Trophoblast cell (in vitro differentiated cells and primary cell): Measurements from ENCODE around the gene TINCR.
"Not testable (repeated sequence)": the region's sequence is repeated elsewhere in the genome, so short reads cannot be mapped to it uniquely, and the experiment has no call there.

Experiments
- DNase-seq, 2 donors: peaks; one replicate each; pipeline ENCODE4 v3.0.0-alpha.2; 2016
- H2AFZ ChIP-seq: 2 replicates; pipeline ENCODE4 v1.6.1; 2013; ENCODE audit warnings: low read length, moderate library complexity, mild to moderate bottlenecking; ENCODE audit not compliant: insufficient read depth, poor library complexity
- H2AK5ac ChIP-seq: 2 replicates; pipeline ENCODE4 v1.6.1; 2013; ENCODE audit warnings: mild to moderate bottlenecking, low read length
- H2BK120ac ChIP-seq: 2 replicates; pipeline ENCODE4 v1.6.1; 2013; ENCODE audit warnings: low read length, mild to moderate bottlenecking, moderate library complexity; ENCODE audit not compliant: insufficient read depth, poor library complexity
- H2BK12ac ChIP-seq: 2 replicates; pipeline ENCODE4 v1.6.1; 2013; ENCODE audit warnings: mild to moderate bottlenecking, low read length, moderate library complexity
- H2BK5ac ChIP-seq: 2 replicates; pipeline ENCODE4 v1.6.1; 2013; ENCODE audit warnings: low read length, low read depth, moderate library complexity, mild to moderate bottlenecking; ENCODE audit not compliant: poor library complexity
- H3K14ac ChIP-seq: 2 replicates; pipeline ENCODE4 v1.6.1; 2013; ENCODE audit warnings: mild to moderate bottlenecking, low read length
- H3K18ac ChIP-seq: 2 replicates; pipeline ENCODE4 v1.6.1; 2013; ENCODE audit warnings: mild to moderate bottlenecking, low read length
- H3K23ac ChIP-seq: 2 replicates; pipeline ENCODE4 v1.6.1; 2013; ENCODE audit warnings: low read length
- H3K27ac ChIP-seq: 2 replicates; pipeline ENCODE4 v1.5.1; 2013; ENCODE audit warnings: low read depth, mild to moderate bottlenecking, inconsistent platforms, low read length, moderate library complexity
- H3K27me3 ChIP-seq: 2 replicates; pipeline ENCODE4 v1.6.1; 2013; ENCODE audit warnings: inconsistent platforms, mild to moderate bottlenecking, low read length, moderate library complexity; ENCODE audit not compliant: insufficient read depth
- H3K36me3 ChIP-seq, 2 experiments: 1 replicate in 1 of 2; 2 replicates in 1 of 2; pipeline ENCODE4 v1.6.1; 2013; ENCODE audit warnings: low read length in 2 of 2, mild to moderate bottlenecking in 2 of 2, moderate library complexity in 1 of 2; ENCODE audit not compliant: insufficient read depth in 2 of 2, control insufficient read depth in 1 of 2
- H3K4ac ChIP-seq: 2 replicates; pipeline ENCODE4 v1.6.1; 2013; ENCODE audit warnings: low read depth, mild to moderate bottlenecking, low read length, moderate library complexity
- H3K4me1 ChIP-seq, 2 experiments: 1 replicate in 1 of 2; 2 replicates in 1 of 2; pipeline ENCODE4 v1.6.1; 2013; ENCODE audit warnings: low read length in 2 of 2, mild to moderate bottlenecking in 2 of 2, moderate library complexity in 1 of 2; ENCODE audit not compliant: insufficient read depth in 2 of 2, control insufficient read depth in 1 of 2
- H3K4me2 ChIP-seq: 2 replicates; pipeline ENCODE4 v1.6.1; 2013; ENCODE audit warnings: inconsistent platforms, mild to moderate bottlenecking, low read length, moderate library complexity
- H3K4me3 ChIP-seq: 2 replicates; pipeline ENCODE4 v1.5.1; 2013; ENCODE audit warnings: mild to moderate bottlenecking, low read depth, low read length, inconsistent platforms
- H3K79me1 ChIP-seq: one replicate; pipeline ENCODE4 v1.6.1; 2013; ENCODE audit warnings: low read length
- H3K79me2 ChIP-seq: 2 replicates; pipeline ENCODE4 v1.6.1; 2013; ENCODE audit warnings: low read length, mild to moderate bottlenecking; ENCODE audit not compliant: control insufficient read depth, insufficient read depth, poor library complexity
- H3K9ac ChIP-seq: 2 replicates; pipeline ENCODE4 v1.6.1; 2013; ENCODE audit warnings: mild to moderate bottlenecking, low read length
- H3K9me3 ChIP-seq: 2 replicates; pipeline ENCODE4 v1.6.1; 2013; ENCODE audit warnings: low read depth, mild to moderate bottlenecking, control low read depth, inconsistent platforms, low read length; ENCODE audit not compliant: insufficient read depth
- H4K12ac ChIP-seq: 2 replicates; pipeline ENCODE4 v1.6.1; 2013; ENCODE audit warnings: low read depth, mild to moderate bottlenecking, low read length, moderate library complexity
- H4K8ac ChIP-seq: 2 replicates; pipeline ENCODE4 v1.6.1; 2013; ENCODE audit warnings: low read depth, mild to moderate bottlenecking, low read length, moderate library complexity
- H4K91ac ChIP-seq: one replicate; pipeline ENCODE4 v1.6.1; 2013; ENCODE audit warnings: low read depth, mild to moderate bottlenecking, low read length, moderate library complexity
- WGBS: extraction: QIAGEN DNeasy Blood & Tissue Kit; methylation state at CpG from one replicate; pipeline ENCODE4 v1.1.7; 2013; ENCODE audit warnings: missing lambda C conversion rate; ENCODE audit not compliant: insufficient read length, insufficient coverage; ENCODE audit errors: extremely low coverage; 5-methylcytosine and 5-hydroxymethylcytosine counted together

Gene TINCR

DNA sequence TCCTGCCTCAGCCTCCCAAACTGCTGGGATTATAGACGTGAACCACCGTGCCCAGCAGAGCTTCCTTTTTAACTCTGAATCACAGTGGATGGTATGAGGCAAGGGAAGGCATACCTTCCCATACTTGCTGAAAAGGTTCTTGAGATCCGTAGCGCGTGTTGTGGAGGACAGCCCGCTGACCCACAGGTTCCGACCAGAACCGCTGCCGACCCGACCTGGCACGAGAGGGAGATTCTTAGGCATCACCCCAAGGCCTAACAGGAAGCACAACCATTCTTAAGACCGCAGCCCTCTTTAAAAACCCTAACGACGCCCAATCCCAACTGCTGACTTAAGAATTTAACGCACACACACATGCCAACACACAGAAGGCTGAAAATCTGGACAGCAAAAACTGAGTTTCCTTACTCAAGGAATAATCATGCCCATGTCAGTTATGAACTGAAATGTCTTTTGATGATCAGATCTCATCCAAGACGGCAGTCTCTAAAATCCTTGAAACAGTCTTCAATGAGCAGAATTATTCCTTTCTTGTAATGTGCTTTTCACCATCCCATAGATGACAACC is 42.2 kb upstream of the TINCR start:
- no CpG with 5 or more reads among the region's 16 CpGs for WGBS
- H2BK120ac ChIP-seq: no peak overlapping the region
- H3K4me1 ChIP-seq: no peaks in the 10 kb centered on the region
- no peak overlapping the region for H3K9ac ChIP-seq
- no peak overlapping the region for H3K4ac ChIP-seq
- no peak overlapping the region for H3K4me3 ChIP-seq
- H3K27ac ChIP-seq: no peak overlapping the region
- no peak overlapping the region for H3K23ac ChIP-seq
- no peak overlapping the region for H2AK5ac ChIP-seq
- no peak overlapping the region for H4K12ac ChIP-seq
- DNase-seq: no peak
- no peak overlapping the region for H2AFZ ChIP-seq
- no peak overlapping the region for H4K91ac ChIP-seq
- H3K79me1 ChIP-seq: no peaks in the 10 kb centered on the region
- H3K4me2 ChIP-seq: no peak overlapping the region
- no peaks in the 10 kb centered on the region for H3K79me2 ChIP-seq
- no peak overlapping the region for H2BK12ac ChIP-seq
- no peaks in the 10 kb centered on the region for H3K9me3 ChIP-seq
- no peak overlapping the region for H4K8ac ChIP-seq
- H3K36me3 ChIP-seq: peaks cover 52 to 72% of the 10 kb centered on the region in 2 experiments
- H2BK5ac ChIP-seq: no peak overlapping the region
- no peaks in the 10 kb centered on the region for H3K27me3 ChIP-seq
- H3K14ac ChIP-seq: no peak overlapping the region
- no peak overlapping the region for H3K18ac ChIP-seq

DNA sequence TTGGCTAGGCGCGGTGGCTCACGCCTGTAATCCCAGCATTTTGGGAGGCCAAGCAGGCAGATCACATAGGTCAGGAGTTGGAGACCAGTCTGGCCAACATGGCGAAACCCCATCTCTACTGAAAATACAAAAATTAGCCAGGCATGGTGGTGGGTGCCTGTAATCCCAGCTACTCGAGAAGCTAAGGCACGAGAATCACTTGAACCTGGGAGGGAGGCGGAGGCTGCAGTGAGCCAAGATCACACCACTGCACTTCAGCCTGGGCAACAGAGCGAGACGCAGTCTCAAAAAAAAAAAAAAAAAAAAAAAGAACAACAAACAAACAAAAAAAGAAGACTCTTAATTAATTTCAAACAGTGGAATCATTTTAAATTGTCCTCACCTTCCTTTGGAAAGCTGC is 41.0 kb upstream of the TINCR start:
- H3K4ac ChIP-seq, H3K18ac ChIP-seq, H3K79me2 ChIP-seq, H4K8ac ChIP-seq, H3K4me3 ChIP-seq, H3K4me2 ChIP-seq, H2BK12ac ChIP-seq, DNase-seq, H3K9me3 ChIP-seq, H3K27me3 ChIP-seq, H4K12ac ChIP-seq, H3K23ac ChIP-seq, H2AFZ ChIP-seq, H3K9ac ChIP-seq, H2BK5ac ChIP-seq, H3K14ac ChIP-seq, H2BK120ac ChIP-seq, H4K91ac ChIP-seq, H2AK5ac ChIP-seq, H3K27ac ChIP-seq, H3K4me1 ChIP-seq, H3K79me1 ChIP-seq: not testable (repeated sequence)
- WGBS: no CpG with 5 or more reads among the region's 9 CpGs
- H3K36me3 ChIP-seq: peaks cover 52 to 70% of the 10 kb centered on the region in 2 experiments

DNA sequence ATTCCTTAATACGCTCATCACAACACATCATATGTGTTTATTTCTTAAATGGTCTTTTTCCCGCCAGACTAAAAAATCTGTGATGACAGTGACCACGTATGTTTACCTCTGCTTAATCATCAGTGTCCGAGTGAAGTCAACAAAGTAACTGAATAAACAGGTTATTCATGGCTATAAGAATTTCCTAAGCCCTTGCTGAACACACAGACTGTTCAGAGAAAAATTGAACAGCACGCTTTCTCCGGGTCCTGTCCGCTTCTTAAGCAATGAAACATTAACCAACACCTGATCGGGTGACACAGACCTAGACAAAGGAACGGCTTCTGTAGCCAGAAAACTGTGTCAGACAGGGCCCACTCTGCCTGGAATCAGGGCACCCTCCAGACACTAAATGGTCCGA is 40.5 kb upstream of the TINCR start:
- WGBS: no CpG with 5 or more reads among the region's 10 CpGs
- no peak overlapping the region for H2BK5ac ChIP-seq

GRCh38 chr19:5607318-5608275 is 39.8 kb upstream of the TINCR start:
- H2BK12ac ChIP-seq: no peak overlapping the region
- no peak overlapping the region for H3K14ac ChIP-seq
- DNase-seq: no peak
- H3K9ac ChIP-seq: no peak overlapping the region
- no peak overlapping the region for H2BK120ac ChIP-seq
- H3K4me3 ChIP-seq: no peak overlapping the region
- H3K36me3 ChIP-seq: peaks cover 46 to 68% of the 10 kb centered on the region in 2 experiments
- H3K23ac ChIP-seq: no peak overlapping the region
- no peaks in the 10 kb centered on the region for H3K79me1 ChIP-seq
- H4K91ac ChIP-seq: no peak overlapping the region
- no peak overlapping the region for H4K12ac ChIP-seq
- H3K79me2 ChIP-seq: no peaks in the 10 kb centered on the region
- WGBS: no CpG with 5 or more reads among the region's 16 CpGs
- no peak overlapping the region for H4K8ac ChIP-seq
- H3K9me3 ChIP-seq: no peaks in the 10 kb centered on the region
- no peak overlapping the region for H3K4me2 ChIP-seq
- no peaks in the 10 kb centered on the region for H3K4me1 ChIP-seq
- no peak overlapping the region for H2AK5ac ChIP-seq
- H3K27me3 ChIP-seq: no peaks in the 10 kb centered on the region
- no peak overlapping the region for H2AFZ ChIP-seq
- no peak overlapping the region for H2BK5ac ChIP-seq
- no peak overlapping the region for H3K18ac ChIP-seq
- H3K4ac ChIP-seq: no peak overlapping the region
- H3K27ac ChIP-seq: no peak overlapping the region

More for the DNA sequence above, 40.5 kb upstream of the TINCR start:
- Histone ChIP-seq H3K79me2 (no peaks in the 10 kb centered on the region), H3K4me1 (no peaks in the 10 kb centered on the region), H2AFZ (no peak overlapping the region), H3K4me3 (no peak overlapping the region), H3K18ac (no peak overlapping the region), H4K12ac (no peak overlapping the region), H3K9me3 (no peaks in the 10 kb centered on the region), H3K4me2 (no peak overlapping the region), H3K27ac (no peak overlapping the region), H2AK5ac (no peak overlapping the region), H3K4ac (no peak overlapping the region), H2BK12ac (no peak overlapping the region), H3K36me3 (peaks cover 51 to 69% of the 10 kb centered on the region in 2 experiments), H4K8ac (no peak overlapping the region), H4K91ac (no peak overlapping the region), H3K23ac (no peak overlapping the region), H3K79me1 (no peaks in the 10 kb centered on the region), H2BK120ac (no peak overlapping the region), H3K9ac (no peak overlapping the region), H3K14ac (no peak overlapping the region), H3K27me3 (no peaks in the 10 kb centered on the region)
- no peak for DNase-seq
